HG02943 (cell line): Measurements from ENCODE around the gene MUC16.
"Not testable (repeated sequence)": the region's sequence is repeated elsewhere in the genome, so short reads cannot be mapped to it uniquely, and the experiment has no call there.

Source experiments
- ATAC-seq: cut with Tn5 transposase; IDR thresholded peaks from one replicate; pipeline ENCODE4 v1.9.1; 2021; ENCODE audit warnings: mild to moderate bottlenecking, low read depth, moderate library complexity; ENCODE audit not compliant: unreplicated experiment

Gene MUC16

DNA sequence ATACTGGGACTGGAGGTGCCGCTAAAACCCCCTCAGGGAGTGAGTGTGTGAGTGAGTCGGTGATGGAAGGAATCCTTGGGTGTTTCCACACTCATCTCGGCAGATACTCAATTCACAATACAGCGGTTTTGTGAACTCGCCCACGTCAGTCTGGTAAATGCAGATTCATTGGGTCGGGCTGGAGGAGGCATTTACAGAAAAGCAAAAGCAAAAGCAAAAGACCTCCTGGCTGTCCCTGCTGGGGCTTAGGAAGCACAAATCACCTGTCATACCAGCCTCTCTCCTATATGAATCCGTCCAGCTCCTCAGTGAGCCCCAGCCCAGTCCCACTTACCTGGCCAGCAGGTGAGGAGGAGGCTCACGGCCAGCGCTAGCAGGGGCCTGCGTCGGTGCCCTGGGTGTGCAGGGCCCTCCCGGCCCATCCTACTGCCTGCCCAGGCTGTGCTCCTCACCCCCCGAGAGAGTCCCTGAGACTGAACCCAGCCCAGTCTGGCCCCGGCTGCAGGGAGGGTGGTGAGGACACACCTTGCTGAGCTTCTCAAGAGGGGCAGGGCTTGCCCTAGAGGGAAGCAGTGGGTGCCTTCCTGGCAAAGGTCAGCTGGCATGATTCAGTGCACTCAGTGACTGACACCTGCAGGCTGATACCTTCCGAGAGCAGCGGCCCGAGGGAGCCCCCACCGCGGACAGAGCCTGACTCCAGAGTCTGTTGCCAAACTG lies at the start of gene MUC16:
MUC16 (minus strand) TSS at position 475 of the 717 bp plus-strand sequence.
- ATAC-seq: no peak

- ATAC-seq: no peak
Measured at GRCh38 chr19:9058905-9059667, 48.9 kb upstream of the MUC16 start.

- no peak for ATAC-seq
Measured at GRCh38 chr19:9057505-9058258, 47.5 kb upstream of the MUC16 start.

GRCh38 chr19:9056131-9056530 lies 45.9 kb upstream of the MUC16 start:
- not testable (repeated sequence) for ATAC-seq

DNA sequence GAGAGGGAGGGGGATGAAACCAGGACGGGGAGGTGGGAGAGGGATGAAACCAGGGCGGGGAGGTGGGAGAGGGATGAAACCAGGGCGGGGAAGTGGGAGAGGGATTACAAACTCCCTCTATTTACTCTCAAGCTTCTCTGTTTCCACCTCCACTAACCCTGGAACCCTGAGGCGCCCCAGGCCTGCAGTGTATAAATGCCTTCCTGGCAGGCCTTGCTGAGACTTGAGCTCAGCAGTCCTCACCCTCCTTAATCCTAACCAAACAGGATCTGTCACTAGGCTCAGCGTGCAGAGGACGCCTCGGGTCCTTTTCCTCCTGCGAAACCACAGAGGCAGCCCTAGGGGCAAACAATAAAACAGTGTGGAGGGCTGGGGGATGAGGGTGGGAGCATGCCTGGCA lies 44.6 kb upstream of the MUC16 start:
- no peak for ATAC-seq

- ATAC-seq: no peak
Measured at GRCh38 chr19:9054207-9054606, 44.0 kb upstream of the MUC16 start.

GRCh38 chr19:9053674-9054073 lies 43.5 kb upstream of the MUC16 start:
- not testable (repeated sequence) for ATAC-seq

GRCh38 chr19:9052894-9053293 lies 42.7 kb upstream of the MUC16 start:
- no peak for ATAC-seq

- ATAC-seq: no peak
Measured at GRCh38 chr19:9046694-9047093, 36.5 kb upstream of the MUC16 start.

GRCh38 chr19:9044449-9044848 lies 34.2 kb upstream of the MUC16 start:
- ATAC-seq: no peak

- no peak for ATAC-seq
Measured at GRCh38 chr19:9043524-9043923, 33.3 kb upstream of the MUC16 start.

DNA sequence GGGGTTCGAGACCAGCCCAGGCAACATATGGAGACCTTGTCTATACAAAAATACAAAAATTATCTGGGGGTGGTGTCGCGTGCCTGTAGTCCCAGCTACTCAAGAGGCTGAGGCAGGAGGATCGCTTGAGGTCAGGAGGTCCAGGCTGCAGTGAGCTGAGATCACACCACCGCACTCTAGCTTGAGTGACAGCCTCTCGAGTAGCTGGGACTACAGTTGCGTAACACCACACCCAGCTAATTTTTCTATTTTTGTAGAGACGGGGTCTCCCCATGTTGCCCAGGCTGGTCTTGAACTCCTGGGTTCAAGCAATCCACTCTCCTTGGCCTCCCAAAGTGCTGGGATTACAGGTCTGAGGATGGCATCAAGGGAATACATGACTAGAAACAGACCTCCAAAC lies 30.8 kb upstream of the MUC16 start:
- ATAC-seq: no peak

- no peak for ATAC-seq
Measured at GRCh38 chr19:9040131-9040530, 29.9 kb upstream of the MUC16 start.

DNA sequence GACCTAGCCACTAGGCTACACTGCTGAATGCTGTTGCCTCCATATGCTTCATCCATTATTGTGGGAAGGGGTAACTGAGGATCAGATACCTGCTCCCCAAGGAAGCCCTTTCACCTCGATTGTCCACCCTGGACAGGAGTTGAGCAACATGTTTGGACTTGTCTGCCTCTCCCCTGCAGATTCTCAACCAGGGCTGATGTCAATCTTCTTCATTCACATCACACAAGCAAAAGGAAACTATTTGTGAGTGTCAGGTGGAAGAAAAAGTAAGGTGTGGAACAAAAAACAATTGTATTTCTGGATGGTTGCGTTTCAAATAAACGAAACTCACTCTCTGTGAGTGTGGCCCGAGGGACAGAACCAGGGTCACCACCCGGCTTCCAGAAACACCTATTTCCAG lies 29.5 kb upstream of the MUC16 start:
- no peak for ATAC-seq

DNA sequence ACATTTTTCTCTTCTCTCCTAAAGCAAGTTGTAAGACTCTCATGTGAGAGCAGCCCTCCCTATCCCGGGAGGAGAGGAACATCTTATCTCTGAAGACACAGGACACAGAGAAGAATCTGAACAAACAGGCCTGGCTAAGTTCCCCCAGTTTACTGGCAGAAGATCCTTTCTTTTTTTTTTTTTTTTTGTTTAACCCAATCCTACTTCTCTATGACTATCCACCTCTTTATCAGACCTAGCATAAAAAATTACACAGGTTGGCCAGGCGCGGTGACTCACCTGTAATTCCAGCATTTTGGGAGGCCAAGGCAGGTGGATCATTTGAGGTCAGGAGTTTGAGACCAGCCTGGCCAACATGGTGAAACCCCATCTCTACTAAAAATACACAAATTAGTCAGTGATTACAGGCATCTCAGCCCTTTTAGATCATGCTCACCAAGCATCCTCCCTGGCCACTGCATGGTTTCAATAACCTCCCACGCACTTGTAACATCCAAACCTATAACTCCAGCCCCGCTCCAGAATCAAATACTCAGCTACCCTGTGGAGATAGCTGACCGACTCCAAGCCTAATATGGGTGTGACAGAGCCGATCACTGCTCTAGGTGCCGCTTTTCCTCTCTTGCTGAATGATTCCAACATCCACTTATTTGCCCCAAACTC lies 27.3 kb upstream of the MUC16 start:
- ATAC-seq: no peak

DNA sequence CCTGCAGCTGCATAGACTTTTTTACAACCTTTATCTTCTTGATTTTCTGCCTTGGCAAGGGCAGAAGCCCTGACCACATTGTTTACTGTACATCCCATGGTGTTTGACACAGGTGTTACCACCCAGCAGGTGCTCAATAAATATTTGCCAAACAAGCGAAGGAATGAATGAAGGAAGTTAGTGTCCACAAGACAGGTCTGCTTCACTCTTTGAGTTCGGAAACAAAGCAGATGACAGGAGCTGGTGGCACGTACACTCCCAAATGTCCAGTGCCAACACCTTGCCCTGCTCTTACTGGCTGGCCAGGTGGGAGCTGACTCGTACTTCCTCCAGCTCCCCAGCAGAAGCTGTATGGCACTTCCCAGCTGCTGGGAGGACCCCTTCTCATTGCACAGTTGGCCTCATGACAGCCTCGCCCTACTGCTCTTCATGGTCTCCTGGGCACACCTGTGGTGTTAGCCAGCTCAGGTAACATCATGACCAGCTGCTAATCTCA lies 22.0 kb upstream of the MUC16 start:
- ATAC-seq: no peak

- no peak for ATAC-seq
Measured at GRCh38 chr19:9018163-9018875, 8.1 kb upstream of the MUC16 start.

- no peak for ATAC-seq
Measured at GRCh38 chr19:9014803-9015202, 4.6 kb upstream of the MUC16 start.

DNA sequence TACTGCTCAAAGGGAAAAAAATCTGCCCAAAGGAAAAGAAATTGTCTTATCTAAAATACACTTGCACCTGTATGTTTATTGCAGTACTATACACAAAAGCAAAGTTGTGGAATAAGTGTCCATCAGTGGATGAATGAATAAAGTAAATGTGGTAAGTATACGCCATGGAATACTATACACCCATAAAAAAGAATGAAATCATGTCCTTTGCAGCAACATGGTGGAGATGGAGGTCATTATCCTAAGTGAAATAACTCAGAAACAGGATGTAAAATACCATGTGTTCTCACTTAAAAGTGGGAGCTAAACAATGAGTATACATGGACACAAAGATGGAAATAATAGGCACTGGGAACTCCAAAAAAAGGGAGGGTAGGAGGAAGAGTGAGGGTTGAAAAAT lies 3.8 kb upstream of the MUC16 start:
- ATAC-seq: no peak

GRCh38 chr19:9011875-9012274 lies 1.7 kb upstream of the MUC16 start:
- no peak for ATAC-seq
